ENCODE measurements around the gene FLRT1. TPM values are rescaled to one million over a fixed set of nuclear protein-coding genes. Genes with fewer than 3 reads are reported as not detected.

The FLRT1 gene
- polyA plus RNA-seq, 1 experiment: 0.17 TPM

GRCh38 chr11:64023712-64024710, 11.7 kb upstream of the FLRT1 start:
- CTCF ChIA-PET: no interaction called here

GRCh38 chr11:64025205-64025604, 10.5 kb upstream of the FLRT1 start:
- CTCF ChIA-PET: no interaction called here
- POLR2A ChIA-PET: interaction anchor here (0.6 kb wide), 1 partner anchor 308 kb away, joined by 10 read pairs; no protein-coding TSS in a partner anchor
- DNase-seq (ENCODE audit: low read depth, low spot score): no peak
- Histone ChIP-seq H3K9me3 (ENCODE audit: control insufficient read depth, insufficient read depth, low read length) (no peaks in the 10 kb centered on the region), H3K27me3 (ENCODE audit: control insufficient read depth, insufficient read depth, low read length) (peaks cover 27% of the 10 kb centered on the region), H3K27ac (ENCODE audit: low read depth, low read length) (no peak overlapping the region), H3K4me3 (ENCODE audit: low read depth, low read length) (no peak overlapping the region)
- TF ChIP-seq CTCF (IDR thresholded peaks at IDR 0.05; ENCODE audit: low read depth, low read length): no peak

More at GRCh38 chr11:64023712-64024710, 11.7 kb upstream of the FLRT1 start:
- POLR2A ChIA-PET: no interaction called here
- no peaks in the 10 kb centered on the region; the same call in 1 of the 2 replicates for H3K9me3 ChIP-seq (ENCODE audit: control insufficient read depth, insufficient read depth, low read length)
- H3K4me3 ChIP-seq (ENCODE audit: low read depth, low read length): no peak overlapping the region
- H3K27me3 ChIP-seq (ENCODE audit: control insufficient read depth, insufficient read depth, low read length): peaks cover 27% of the 10 kb centered on the region
- no peak for TF ChIP-seq CTCF (IDR thresholded peaks at IDR 0.05; ENCODE audit: low read depth, low read length)
- H3K27ac ChIP-seq (ENCODE audit: low read depth, low read length): no peak overlapping the region
- no peak for DNase-seq (ENCODE audit: low read depth, low spot score)

- POLR2A ChIA-PET: no interaction called here
- CTCF ChIA-PET: no interaction called here
- Histone ChIP-seq H3K27me3 (ENCODE audit: control insufficient read depth, insufficient read depth, low read length) (peaks cover 17% of the 10 kb centered on the region), H3K4me3 (ENCODE audit: low read depth, low read length) (no peak overlapping the region), H3K9me3 (ENCODE audit: control insufficient read depth, insufficient read depth, low read length) (no peaks in the 10 kb centered on the region), H3K27ac (ENCODE audit: low read depth, low read length) (no peak overlapping the region)
- DNase-seq (ENCODE audit: low read depth, low spot score): no peak
- no peak for TF ChIP-seq CTCF (IDR thresholded peaks at IDR 0.05; ENCODE audit: low read depth, low read length)
These were observed 9.0 kb upstream of the FLRT1 start for GRCh38 chr11:64026575-64027205.

- Histone ChIP-seq H3K27ac (ENCODE audit: low read depth, low read length) (no peak overlapping the region), H3K4me3 (ENCODE audit: low read depth, low read length) (no peak overlapping the region), H3K27me3 (ENCODE audit: control insufficient read depth, insufficient read depth, low read length) (peaks cover 14% of the 10 kb centered on the region), H3K9me3 (ENCODE audit: control insufficient read depth, insufficient read depth, low read length) (no peaks in the 10 kb centered on the region)
- POLR2A ChIA-PET: no interaction called here
- CTCF ChIA-PET: no interaction called here
- no peak for DNase-seq (ENCODE audit: low read depth, low spot score)
- TF ChIP-seq CTCF (IDR thresholded peaks at IDR 0.05; ENCODE audit: low read depth, low read length): no peak
These were observed 7.9 kb upstream of the FLRT1 start for GRCh38 chr11:64027651-64028397.
